Activated T-cell treated with anti-CD3 and anti-CD28 coated beads for 48 hours (primary cell): ENCODE results near the gene ANXA3.
"Not testable (repeated sequence)": the region's sequence is repeated elsewhere in the genome, so short reads cannot be mapped to it uniquely, and the experiment has no call there.

Source experiments
- DNase-seq: peaks from one replicate; pipeline ENCODE4 v3.0.0-alpha.2; 2020; ENCODE audit warnings: low read depth

The ANXA3 gene

GRCh38 chr4:78543424-78544125 is 8.0 kb upstream of the ANXA3 start:
- no peak for DNase-seq

- no peak for DNase-seq
Observed at GRCh38 chr4:78544678-78545077, 6.9 kb upstream of the ANXA3 start.

- no peak for DNase-seq
Observed at GRCh38 chr4:78545275-78546246, 6.0 kb upstream of the ANXA3 start.

GRCh38 chr4:78547899-78548298 is 3.7 kb upstream of the ANXA3 start:
- DNase-seq: not testable (repeated sequence)

GRCh38 chr4:78548889-78549288 is 2.7 kb upstream of the ANXA3 start:
- DNase-seq: not testable (repeated sequence)

GRCh38 chr4:78552389-78553042 is 946 bp downstream of the ANXA3 start:
- no peak for DNase-seq

GRCh38 chr4:78553043-78553396 is 1.4 kb downstream of the ANXA3 start:
- DNase-seq: no peak

- DNase-seq: no peak
Observed at GRCh38 chr4:78553529-78554060, 2.0 kb downstream of the ANXA3 start.

GRCh38 chr4:78556665-78557064 is 5.1 kb downstream of the ANXA3 start:
- DNase-seq: no peak

- no peak for DNase-seq
Observed at GRCh38 chr4:78557841-78558240, 6.3 kb downstream of the ANXA3 start.

GRCh38 chr4:78558410-78558809 is 6.8 kb downstream of the ANXA3 start:
- no peak for DNase-seq

GRCh38 chr4:78560296-78560963 is 8.9 kb downstream of the ANXA3 start:
- DNase-seq: no peak

- no peak for DNase-seq
Observed at GRCh38 chr4:78561677-78562076, 10.1 kb downstream of the ANXA3 start.

- DNase-seq: no peak
Observed at GRCh38 chr4:78562687-78563086, 11.1 kb downstream of the ANXA3 start.

GRCh38 chr4:78565971-78566372 is 14.4 kb downstream of the ANXA3 start:
- DNase-seq: no peak

GRCh38 chr4:78566834-78567499 is 15.4 kb downstream of the ANXA3 start:
- no peak for DNase-seq

GRCh38 chr4:78567500-78568060 is 16.0 kb downstream of the ANXA3 start:
- no peak for DNase-seq

GRCh38 chr4:78568640-78569305 is 17.2 kb downstream of the ANXA3 start:
- DNase-seq: no peak

- DNase-seq: no peak
Observed at GRCh38 chr4:78569306-78569821, 17.8 kb downstream of the ANXA3 start.

- DNase-seq: no peak
Observed at GRCh38 chr4:78570117-78570516, 18.5 kb downstream of the ANXA3 start.
